Tibial artery (tissue), 4 donors: ENCODE results near the gene ABLIM2.

Source experiments
- DNase-seq, 2 donors: peaks; one replicate each; pipeline ENCODE4 v3.0.0-alpha.2; 2019
- H3K27ac ChIP-seq, 2 donors: fragments of 200-600 bp; sonication (generic) in 1 of 2; 1 replicate in 1 of 2; 2 replicates in 1 of 2; pipeline ENCODE4 v1.5.1; 2018 to 2019; ENCODE audit warnings: mild to moderate bottlenecking in 1 of 2
- H3K27me3 ChIP-seq, 2 donors: fragments of 200-600 bp; sonication (generic) in 1 of 2; one replicate each; pipeline versions ENCODE4 v1.5.1 to v1.6.0; 2016 to 2019
- H3K36me3 ChIP-seq, 3 donors: fragments of 200-600 bp; sonication (generic) in 2 of 3; one replicate each; pipeline ENCODE4 v1.5.1; 2016 to 2019; ENCODE audit warnings: mild to moderate bottlenecking in 2 of 3
- H3K4me1 ChIP-seq, 4 donors: fragments of 200-600 bp; sonication (generic) in 2 of 4; 1 replicate in 3 of 4; 2 replicates in 1 of 4; pipeline ENCODE4 v1.5.1; 2016 to 2019
- H3K4me3 ChIP-seq, 2 donors: fragments of 200-600 bp; sonication (generic) in 1 of 2; 1 replicate in 1 of 2; 2 replicates in 1 of 2; pipeline ENCODE4 v1.5.1; 2018 to 2019; ENCODE audit warnings: mild to moderate bottlenecking in 2 of 2
- H3K9me3 ChIP-seq, 3 donors: fragments of 200-600 bp; sonication (generic) in 1 of 3; one replicate each; pipeline ENCODE4 v1.5.1; 2016 to 2019
- intact Hi-C: fragments of 100-400 bp; cut with DNase I; formaldehyde crosslinking; loops from one replicate; pipeline ENCODE4 v1.15.0; 2023; ENCODE audit warnings: low total_unique reads
- TF ChIP-seq, protein P1 (sequence below), 2 experiments: fragments of 200-600 bp in 1 of 2; fragments of 450-650 bp in 1 of 2; IDR thresholded peaks; one replicate each; pipeline ENCODE4 v1.5.1; 2017 to 2019; ENCODE audit warnings: antibody characterized with exemption in 2 of 2, mild to moderate bottlenecking in 1 of 2, moderate library complexity in 1 of 2

The ABLIM2 gene

DNA sequence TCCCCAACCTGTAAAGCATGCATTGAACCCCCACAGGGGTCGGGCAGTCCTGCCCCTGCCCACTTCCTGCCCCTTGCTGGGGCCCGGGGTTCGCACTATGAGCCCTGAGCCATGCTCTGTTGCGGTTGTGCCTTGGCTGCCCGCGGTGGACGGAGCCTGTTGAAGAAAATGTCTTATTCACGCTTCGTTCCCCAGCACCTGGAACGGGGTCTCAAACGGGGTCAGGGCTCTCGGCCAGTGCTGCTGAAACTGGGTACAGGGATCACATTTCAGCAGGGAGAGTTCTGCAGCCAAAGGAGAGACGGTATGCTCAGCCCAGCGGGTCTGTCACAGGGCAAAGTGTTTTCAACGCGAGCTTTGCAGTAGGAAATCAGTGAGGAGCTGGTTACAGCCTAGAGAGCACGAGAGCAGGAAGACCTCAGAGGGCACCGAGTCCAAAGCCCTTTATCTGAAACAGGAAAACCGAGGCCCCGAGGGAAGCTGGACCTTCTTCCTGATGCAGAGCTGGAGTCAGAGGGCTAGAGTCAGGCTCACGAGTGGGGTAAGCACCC lies 172.6 kb downstream of the ABLIM2 start:
- Histone ChIP-seq H3K36me3 (no peaks in the 10 kb centered on the region), H3K4me3 (no peak overlapping the region), H3K4me1 (no peaks in the 10 kb centered on the region), H3K27me3 (no peaks in the 10 kb centered on the region), H3K27ac (no peak overlapping the region), H3K9me3 (no peaks in the 10 kb centered on the region)
- TF ChIP-seq, protein P1, sequence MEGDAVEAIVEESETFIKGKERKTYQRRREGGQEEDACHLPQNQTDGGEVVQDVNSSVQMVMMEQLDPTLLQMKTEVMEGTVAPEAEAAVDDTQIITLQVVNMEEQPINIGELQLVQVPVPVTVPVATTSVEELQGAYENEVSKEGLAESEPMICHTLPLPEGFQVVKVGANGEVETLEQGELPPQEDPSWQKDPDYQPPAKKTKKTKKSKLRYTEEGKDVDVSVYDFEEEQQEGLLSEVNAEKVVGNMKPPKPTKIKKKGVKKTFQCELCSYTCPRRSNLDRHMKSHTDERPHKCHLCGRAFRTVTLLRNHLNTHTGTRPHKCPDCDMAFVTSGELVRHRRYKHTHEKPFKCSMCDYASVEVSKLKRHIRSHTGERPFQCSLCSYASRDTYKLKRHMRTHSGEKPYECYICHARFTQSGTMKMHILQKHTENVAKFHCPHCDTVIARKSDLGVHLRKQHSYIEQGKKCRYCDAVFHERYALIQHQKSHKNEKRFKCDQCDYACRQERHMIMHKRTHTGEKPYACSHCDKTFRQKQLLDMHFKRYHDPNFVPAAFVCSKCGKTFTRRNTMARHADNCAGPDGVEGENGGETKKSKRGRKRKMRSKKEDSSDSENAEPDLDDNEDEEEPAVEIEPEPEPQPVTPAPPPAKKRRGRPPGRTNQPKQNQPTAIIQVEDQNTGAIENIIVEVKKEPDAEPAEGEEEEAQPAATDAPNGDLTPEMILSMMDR (IDR thresholded peaks at IDR 0.05), result no peak
- intact Hi-C loops, result loop anchor here (2.0 to 5.0 kb wide), 2 partner anchors 181 to 224 kb away; no protein-coding TSS in a partner anchor
- DNase-seq, result no peak

DNA sequence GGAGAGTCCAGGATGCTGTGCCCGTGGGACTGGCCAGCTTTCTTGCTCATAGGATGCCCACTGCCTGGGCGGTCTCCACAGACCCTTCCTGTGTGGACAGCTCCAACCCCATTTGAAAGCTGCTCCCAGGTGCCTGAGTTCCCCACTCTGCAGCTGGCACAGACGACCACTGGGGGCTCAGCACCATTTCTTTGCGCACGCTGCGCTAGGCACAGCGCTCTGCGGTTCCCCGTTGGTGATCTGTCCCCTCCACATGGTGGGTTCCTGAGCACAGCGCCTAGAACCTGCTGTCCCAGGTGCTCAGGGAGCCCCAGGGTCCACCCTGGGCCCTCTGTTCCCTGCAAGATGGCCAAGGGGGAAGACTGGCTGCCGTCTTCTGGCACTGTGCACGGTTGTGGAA lies 173.5 kb downstream of the ABLIM2 start:
- no peak overlapping the region for H3K4me3 ChIP-seq
- no peaks in the 10 kb centered on the region for H3K4me1 ChIP-seq
- intact Hi-C loops, result loop anchor here (5.0 kb wide), 1 partner anchor 223 kb away; no protein-coding TSS in a partner anchor
- no peak overlapping the region for H3K27ac ChIP-seq
- H3K36me3 ChIP-seq, result no peaks in the 10 kb centered on the region
- H3K9me3 ChIP-seq, result no peaks in the 10 kb centered on the region
- TF ChIP-seq, protein P1 (IDR thresholded peaks at IDR 0.05), result no peak
- no peak for DNase-seq
- H3K27me3 ChIP-seq, result no peaks in the 10 kb centered on the region

DNA sequence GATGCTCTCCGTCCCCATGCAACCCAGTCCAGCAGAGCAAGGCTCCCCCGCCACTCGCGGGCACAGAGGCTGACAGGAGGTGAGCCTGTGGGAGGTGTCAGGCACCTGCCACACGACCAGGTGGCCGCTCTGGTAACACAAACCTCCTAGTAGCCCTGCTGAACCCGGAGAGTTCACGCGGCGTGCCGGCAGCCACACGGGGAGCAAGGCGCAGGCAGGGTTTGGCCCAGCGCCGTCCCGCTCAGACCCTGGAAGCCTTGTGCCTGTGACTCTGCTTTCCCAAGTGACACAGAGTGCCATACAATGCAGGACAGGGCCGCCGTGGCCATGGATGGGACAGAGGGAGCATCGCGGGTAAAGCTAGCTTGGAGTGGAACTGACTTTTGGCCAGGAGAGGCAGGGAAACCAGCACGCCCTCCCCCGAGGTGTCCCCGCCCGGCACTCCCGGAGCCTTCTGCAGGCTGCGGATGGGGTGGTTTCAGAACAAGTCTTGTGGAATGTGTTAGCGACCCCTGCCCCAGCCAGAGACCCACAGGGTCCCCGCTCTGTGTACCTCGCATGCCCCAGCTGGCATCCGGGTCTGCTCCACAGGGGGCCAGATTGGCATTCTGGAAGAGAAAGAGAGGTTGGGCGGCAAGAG lies 174.2 kb downstream of the ABLIM2 start:
- no peaks in the 10 kb centered on the region for H3K36me3 ChIP-seq
- no peaks in the 10 kb centered on the region for H3K27me3 ChIP-seq
- no peak for DNase-seq
- H3K4me3 ChIP-seq, result no peak overlapping the region
- H3K9me3 ChIP-seq, result no peaks in the 10 kb centered on the region
- intact Hi-C loops, result no loop called here
- no peak overlapping the region for H3K27ac ChIP-seq
- no peaks in the 10 kb centered on the region for H3K4me1 ChIP-seq
- TF ChIP-seq, protein P1 (IDR thresholded peaks at IDR 0.05), result no peak

DNA sequence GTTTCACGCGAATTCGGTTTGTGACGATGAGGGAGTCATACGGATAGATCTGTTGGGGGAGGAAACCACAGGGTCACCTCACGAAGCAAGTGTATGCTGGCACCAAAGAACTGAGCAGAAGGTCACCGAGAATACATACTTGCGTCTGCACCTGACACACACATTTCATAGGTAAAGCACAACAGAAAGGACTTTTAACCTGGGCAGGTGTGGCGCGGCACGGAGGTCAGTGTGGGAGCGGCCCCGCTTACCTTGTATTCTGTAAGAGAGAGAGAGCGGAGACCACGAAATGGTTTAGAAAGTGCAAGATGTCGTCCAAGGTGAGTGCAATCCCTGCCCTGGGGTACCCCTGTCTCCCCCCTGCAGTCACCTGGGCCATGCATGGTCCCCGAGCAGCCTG lies 175.3 kb downstream of the ABLIM2 start:
- DNase-seq, result no peak
- no peaks in the 10 kb centered on the region for H3K36me3 ChIP-seq

DNA sequence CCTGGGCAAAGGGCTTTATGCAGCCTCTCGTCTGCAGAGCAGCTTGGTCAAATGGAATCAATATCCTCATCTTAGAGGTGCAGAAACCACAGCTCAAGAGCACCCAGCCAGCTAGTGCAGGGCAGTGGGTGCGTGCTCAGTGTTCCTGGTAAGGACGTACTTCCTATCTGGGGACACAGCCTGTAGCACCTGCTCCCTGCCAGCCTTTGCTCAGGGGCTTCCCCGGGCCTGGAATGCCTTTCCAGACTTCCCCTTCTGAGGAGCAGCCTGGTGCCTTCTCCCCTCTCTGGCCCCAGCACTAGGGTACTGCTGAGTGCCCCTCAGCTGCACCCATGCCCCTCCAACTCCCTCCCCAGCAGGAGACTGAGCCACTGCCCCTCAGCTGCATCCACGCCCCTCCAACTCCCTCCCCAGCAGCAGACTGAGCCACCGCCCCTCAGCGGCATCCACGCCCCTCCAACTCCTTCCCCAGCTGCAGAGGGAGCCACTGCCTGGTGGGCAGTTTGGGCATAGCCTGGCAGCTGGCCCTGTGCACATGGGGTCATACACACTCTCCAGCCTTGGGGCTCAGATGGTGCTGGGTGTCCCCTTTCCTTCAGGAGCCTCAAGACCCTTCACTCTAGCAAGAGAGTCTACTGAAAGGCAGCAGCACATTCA lies 176.7 kb downstream of the ABLIM2 start:
- TF ChIP-seq, protein P1 (IDR thresholded peaks at IDR 0.05), result no peak
- H3K27ac ChIP-seq, result no peak overlapping the region
- no peaks in the 10 kb centered on the region for H3K27me3 ChIP-seq
- no peaks in the 10 kb centered on the region for H3K9me3 ChIP-seq
- H3K4me1 ChIP-seq, result peaks cover 0 to 15% (median 4%) of the 10 kb centered on the region in 4 donors
- intact Hi-C loops, result no loop called here
- H3K4me3 ChIP-seq, result no peak overlapping the region
- H3K36me3 ChIP-seq, result no peaks in the 10 kb centered on the region
- DNase-seq, result no peak

More for the DNA sequence above, 175.3 kb downstream of the ABLIM2 start:
- TF ChIP-seq, protein P1 (IDR thresholded peaks at IDR 0.05), result no peak
- no peaks in the 10 kb centered on the region for H3K9me3 ChIP-seq
- peaks cover 0 to 9% (median 2%) of the 10 kb centered on the region in 4 donors for H3K4me1 ChIP-seq
- intact Hi-C loops, result no loop called here
- H3K4me3 ChIP-seq, result no peak overlapping the region
- H3K27me3 ChIP-seq, result no peaks in the 10 kb centered on the region
- H3K27ac ChIP-seq, result no peak overlapping the region
